Fibroblast of lung (primary cell): Measurements from ENCODE around the gene MACROD2. TPM values are rescaled to one million over a fixed set of nuclear protein-coding genes. Genes with fewer than 3 reads are reported as not detected.

Experiments used
- DNase-seq, 2 donors: peaks; one replicate each; pipeline versions ENCODE4 v3.0.0 to v3.0.0-alpha.2; 2010; ENCODE audit warnings: low read depth in 2 of 2
- H2AFZ ChIP-seq: 2 replicates; pipeline ENCODE4 v1.5.1; 2012; ENCODE audit warnings: low read length, control low read depth, inconsistent platforms
- H3K27ac ChIP-seq: 2 replicates; pipeline ENCODE4 v1.5.1; 2011; ENCODE audit warnings: low read length, control low read depth; ENCODE audit not compliant: insufficient read depth
- H3K27me3 ChIP-seq: 2 replicates; pipeline ENCODE4 v1.5.1; 2011; ENCODE audit warnings: mild to moderate bottlenecking, low read length; ENCODE audit not compliant: control insufficient read depth, insufficient read depth
- H3K36me3 ChIP-seq: 2 replicates; pipeline ENCODE4 v1.5.1; 2011; ENCODE audit warnings: low read length; ENCODE audit not compliant: control insufficient read depth, insufficient read depth
- H3K4me1 ChIP-seq: 2 replicates; pipeline ENCODE4 v1.5.1; 2011; ENCODE audit warnings: low read length; ENCODE audit not compliant: control insufficient read depth, insufficient read depth; ENCODE audit errors: extremely low read depth
- H3K4me2 ChIP-seq: 2 replicates; pipeline ENCODE4 v1.5.1; 2011; ENCODE audit warnings: low read length, control low read depth; ENCODE audit not compliant: insufficient read depth; ENCODE audit errors: extremely low read depth
- H3K4me3 ChIP-seq, 4 experiments: fragments of 200-600 bp in 1 of 4; sonication (generic) in 1 of 4; replicated peaks in 1 of 4; 2 replicates each; pipeline ENCODE4 v1.5.1; 2011 to 2016; ENCODE audit warnings: low read length in 4 of 4, low read depth in 3 of 4, mild to moderate bottlenecking in 3 of 4, control low read depth in 2 of 4, inconsistent platforms in 1 of 4, mixed read lengths in 1 of 4; ENCODE audit not compliant: insufficient read depth in 1 of 4; ENCODE audit errors: control extremely low read depth in 1 of 4
- H3K79me2 ChIP-seq: 2 replicates; pipeline ENCODE4 v1.5.1; 2012; ENCODE audit warnings: mild to moderate bottlenecking, low read length, inconsistent platforms; ENCODE audit not compliant: control insufficient read depth, insufficient read depth
- H3K9ac ChIP-seq: 2 replicates; pipeline ENCODE4 v1.5.1; 2011; ENCODE audit warnings: mild to moderate bottlenecking, low read length, control low read depth; ENCODE audit not compliant: insufficient read depth
- H3K9me3 ChIP-seq: 2 replicates; pipeline ENCODE4 v1.5.1; 2012; ENCODE audit warnings: low read depth, low read length; ENCODE audit not compliant: control insufficient read depth, insufficient read depth
- H4K20me1 ChIP-seq: 2 replicates; pipeline ENCODE4 v1.5.1; 2011; ENCODE audit warnings: low read length; ENCODE audit not compliant: control insufficient read depth, insufficient read depth; ENCODE audit errors: extremely low read depth
- CTCF ChIP-seq, 2 donors: IDR thresholded peaks in 1 of 2; conservative IDR thresholded peaks in 1 of 2; 1 replicate in 1 of 2; 2 replicates in 1 of 2; pipeline ENCODE4 v1.5.1; 2011 to 2012; ENCODE audit warnings: low read length in 2 of 2, control low read depth in 1 of 2, inconsistent platforms in 1 of 2, low read depth in 1 of 2, mild to moderate bottlenecking in 1 of 2
- EZH2 ChIP-seq: IDR thresholded peaks from 2 replicates; pipeline ENCODE4 v1.5.1; 2012; ENCODE audit warnings: low read length, control low read depth, mild to moderate bottlenecking; ENCODE audit errors: missing control alignments
- polyA plus RNA-seq, 2 donors: library from polyadenylated mRNA; depleted of rRNA in 1 of 2; stranded (reverse) in 1 of 2; unstranded in 1 of 2; fragments of >200 nt; gene quantifications; 2 replicates each; pipeline ENCODE4 v1.2.1, GENCODE V29; 2011 to 2012; ENCODE audit warnings: missing spikeins in 1 of 2
- total RNA-seq: library from RNA; depleted of rRNA; stranded (reverse); fragments of >200 nt; gene quantifications from 2 replicates; pipeline ENCODE4 v1.2.1, GENCODE V29; 2014

MACROD2 gene
- total and polyA plus RNA-seq, 2 donors (not counting 1 experiment from before 2014, with no cell fraction given): 0.54 to 1.7 TPM

- H3K4me1 ChIP-seq: no peaks in the 10 kb centered on the region
- no peaks in the 10 kb centered on the region for H3K27me3 ChIP-seq
- H3K36me3 ChIP-seq: no peaks in the 10 kb centered on the region
- no peaks in the 10 kb centered on the region for H4K20me1 ChIP-seq
- DNase-seq: no peak
- no peak for TF ChIP-seq EZH2
- TF ChIP-seq CTCF (conservative IDR thresholded peaks at IDR 0.05 in 1 of 2, IDR thresholded peaks at IDR 0.05 in 1 of 2; ENCODE audit: low read depth in 1 of 2, low read length in 2 of 2): no peak
- H3K9ac ChIP-seq: no peak overlapping the region
- no peak overlapping the region for H2AFZ ChIP-seq
- H3K4me2 ChIP-seq: no peak overlapping the region
- no peaks in the 10 kb centered on the region for H3K79me2 ChIP-seq
- H3K27ac ChIP-seq: no peak overlapping the region
- H3K4me3 ChIP-seq: no peak overlapping the region
- no peaks in the 10 kb centered on the region for H3K9me3 ChIP-seq
Observed at GRCh38 chr20:14098261-14098660, 102.9 kb downstream of the MACROD2 start.

GRCh38 chr20:14113416-14113815 lies 118.1 kb downstream of the MACROD2 start:
- Histone ChIP-seq H3K9me3 (no peaks in the 10 kb centered on the region), H3K4me3 (no peak overlapping the region), H3K4me2 (no peak overlapping the region), H3K4me1 (no peaks in the 10 kb centered on the region), H3K27ac (no peak overlapping the region), H4K20me1 (no peaks in the 10 kb centered on the region), H3K9ac (no peak overlapping the region), H3K79me2 (no peaks in the 10 kb centered on the region), H3K27me3 (no peaks in the 10 kb centered on the region), H2AFZ (no peak overlapping the region), H3K36me3 (no peaks in the 10 kb centered on the region)
- TF ChIP-seq EZH2 (no peak), CTCF (conservative IDR thresholded peaks at IDR 0.05 in 1 of 2, IDR thresholded peaks at IDR 0.05 in 1 of 2; ENCODE audit: low read depth in 1 of 2, low read length in 2 of 2) (no peak)
- DNase-seq: no peak

- H3K4me1 ChIP-seq: no peaks in the 10 kb centered on the region
- H3K36me3 ChIP-seq: no peaks in the 10 kb centered on the region
- H3K4me3 ChIP-seq: no peak overlapping the region
- no peaks in the 10 kb centered on the region for H3K79me2 ChIP-seq
- no peaks in the 10 kb centered on the region for H4K20me1 ChIP-seq
- no peak overlapping the region for H3K27ac ChIP-seq
- H3K9me3 ChIP-seq: no peaks in the 10 kb centered on the region
- H3K27me3 ChIP-seq: no peaks in the 10 kb centered on the region
- no peak for TF ChIP-seq CTCF (conservative IDR thresholded peaks at IDR 0.05 in 1 of 2, IDR thresholded peaks at IDR 0.05 in 1 of 2; ENCODE audit: low read depth in 1 of 2, low read length in 2 of 2)
- TF ChIP-seq EZH2: no peak
- no peak overlapping the region for H2AFZ ChIP-seq
- H3K4me2 ChIP-seq: no peak overlapping the region
- no peak overlapping the region for H3K9ac ChIP-seq
- no peak for DNase-seq
Observed at GRCh38 chr20:14114065-14114704, 118.9 kb downstream of the MACROD2 start.
